NAMALWA (cell line): ENCODE data around the gene PPEF2.
"Not testable (repeated sequence)": the region's sequence is repeated elsewhere in the genome, so short reads cannot be mapped to it uniquely, and the experiment has no call there.

Source experiments
- DNase-seq: peaks from one replicate; pipeline ENCODE4 v3.0.0-alpha.2; 2015; ENCODE audit warnings: low spot score

Gene PPEF2

GRCh38 chr4:75902352-75902751 is at the start of gene PPEF2:
TSS of gene PPEF2 (minus strand) at chr4:75902452. CDS start at chr4:75896325, 6,127 bp downstream.
- DNase-seq = no peak

GRCh38 chr4:75950213-75950815 is 48.1 kb upstream of the PPEF2 start:
- DNase-seq = no peak

GRCh38 chr4:75948822-75949444 is 46.7 kb upstream of the PPEF2 start:
- DNase-seq = peak; percentile 36

DNA sequence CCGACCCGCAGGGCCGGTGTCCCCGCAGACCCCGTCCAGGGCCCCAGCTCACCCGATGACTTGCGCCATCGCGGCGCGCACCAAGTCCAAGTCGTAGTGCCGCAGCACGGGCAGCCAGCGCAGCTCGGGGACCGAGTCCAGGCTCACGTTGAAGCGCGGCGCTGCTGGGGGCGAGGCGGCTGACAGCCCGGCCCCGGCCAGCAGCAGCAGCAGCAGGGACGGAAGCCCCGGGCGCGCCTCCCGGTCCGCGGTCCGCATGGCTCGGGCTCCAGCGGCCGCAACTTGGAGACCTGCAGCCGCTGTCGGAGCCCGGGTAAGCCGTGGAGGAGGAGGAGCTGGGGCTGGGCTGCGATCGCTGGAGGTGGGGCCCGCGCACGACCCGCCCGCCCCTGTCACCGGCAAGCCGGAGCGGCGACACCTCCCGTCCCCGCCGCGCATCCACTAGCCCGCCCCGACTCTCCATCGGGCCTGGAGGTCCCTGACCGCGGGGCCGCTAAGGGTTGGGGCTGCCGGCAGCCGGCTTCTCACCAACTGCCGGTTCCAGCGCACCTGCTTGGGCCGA is 38.5 kb upstream of the PPEF2 start, which contains the start of gene NAAA:
Gene NAAA (minus strand): TSS at position 322 of the 562 bp plus-strand sequence. CDS start 64 bp downstream, at position 258.
- DNase-seq = peak; percentile 75

- peak; percentile 65 for DNase-seq
These were observed 37.8 kb upstream of the PPEF2 start for GRCh38 chr4:75939890-75940691.

DNA sequence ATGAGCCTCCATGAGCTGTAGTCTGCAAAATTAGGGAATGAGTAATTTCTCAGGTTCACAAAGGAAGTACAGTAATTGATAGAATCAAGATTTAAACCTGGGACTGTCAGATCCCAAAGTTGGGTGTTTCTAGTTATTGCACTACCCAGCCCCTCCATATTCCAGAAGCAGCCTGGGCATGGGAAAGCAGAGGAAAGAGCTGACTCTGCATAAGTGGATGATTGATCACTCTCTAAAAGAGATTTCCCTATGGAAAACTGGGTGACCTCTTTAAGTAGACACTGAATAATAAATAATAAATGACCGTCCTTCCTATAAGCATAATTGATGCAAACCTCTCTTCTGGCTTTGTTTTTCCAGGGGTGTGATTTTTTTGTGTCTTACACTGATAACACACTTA is 33.4 kb upstream of the PPEF2 start:
- DNase-seq = no peak

DNA sequence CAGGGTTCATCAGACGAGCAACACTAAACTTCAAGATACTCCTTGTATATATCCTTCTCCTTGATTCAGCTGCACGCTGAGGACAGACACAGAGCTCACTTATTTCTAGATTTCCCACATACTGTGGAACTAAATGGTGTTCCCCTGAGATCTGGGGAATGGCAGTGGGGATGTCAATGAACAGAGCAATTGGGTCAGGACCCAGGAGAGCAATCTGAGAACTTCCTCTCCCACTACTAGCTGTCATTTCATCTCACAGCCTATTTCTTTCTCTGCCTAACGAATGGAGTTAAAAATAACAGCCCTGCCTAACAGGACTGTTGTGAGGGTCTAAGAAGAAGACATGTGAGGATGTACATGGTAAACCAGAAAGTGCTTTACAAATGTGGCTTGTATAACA is 27.9 kb upstream of the PPEF2 start:
- no peak for DNase-seq

- DNase-seq = not testable (repeated sequence)
These were observed 22.7 kb upstream of the PPEF2 start for GRCh38 chr4:75924916-75925315.

DNA sequence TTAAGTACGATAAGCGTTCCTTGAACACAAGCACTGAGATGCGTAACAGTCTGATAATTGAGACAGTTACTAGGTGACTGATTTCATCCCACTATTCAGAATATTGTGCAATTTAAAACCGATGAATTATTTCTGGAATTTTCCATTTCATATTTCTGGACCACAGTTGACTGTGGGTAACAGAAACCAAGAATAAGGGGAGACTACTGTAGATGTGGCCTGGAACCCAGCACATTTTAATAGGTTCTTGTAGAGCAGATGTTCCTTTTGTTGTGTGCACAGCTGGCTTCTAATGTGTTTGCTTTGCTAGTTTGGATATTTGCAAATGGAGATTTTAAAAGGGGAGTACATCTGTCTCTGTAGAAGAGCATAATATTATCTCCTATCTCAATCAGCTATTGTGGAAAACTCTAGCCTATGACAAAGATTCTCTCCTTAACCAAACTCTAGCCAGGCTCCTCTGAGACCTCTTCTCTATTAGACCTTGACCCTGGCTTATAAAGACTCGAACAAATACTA is 22.1 kb upstream of the PPEF2 start:
- DNase-seq = no peak

- no peak for DNase-seq
These were observed 20.3 kb upstream of the PPEF2 start for GRCh38 chr4:75922588-75922987.

GRCh38 chr4:75921910-75922309 is 19.7 kb upstream of the PPEF2 start:
- DNase-seq = no peak

- no peak for DNase-seq
These were observed 18.1 kb upstream of the PPEF2 start for GRCh38 chr4:75920327-75920726.

DNA sequence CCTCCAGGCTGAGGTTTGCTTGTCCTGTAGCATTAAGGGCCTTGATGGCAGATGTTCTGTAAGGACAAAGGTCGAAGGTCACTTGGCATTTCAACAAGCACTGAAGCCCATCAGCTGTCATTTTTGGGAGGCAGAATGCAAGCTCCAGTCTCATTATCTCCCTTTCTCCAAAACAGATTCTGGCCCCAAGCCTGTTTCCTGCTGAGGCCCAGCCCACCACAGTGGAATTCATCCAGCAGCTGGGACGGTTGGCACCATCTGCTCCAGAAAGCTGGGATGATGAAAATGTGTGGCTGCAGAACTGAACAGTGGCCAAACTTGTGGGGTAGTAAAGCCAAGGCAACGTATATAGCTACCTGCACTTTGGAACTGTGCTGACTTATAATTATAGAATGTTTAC is 17.7 kb upstream of the PPEF2 start:
- no peak for DNase-seq

GRCh38 chr4:75916091-75916661 is 13.9 kb upstream of the PPEF2 start:
- DNase-seq = peak; percentile 59

DNA sequence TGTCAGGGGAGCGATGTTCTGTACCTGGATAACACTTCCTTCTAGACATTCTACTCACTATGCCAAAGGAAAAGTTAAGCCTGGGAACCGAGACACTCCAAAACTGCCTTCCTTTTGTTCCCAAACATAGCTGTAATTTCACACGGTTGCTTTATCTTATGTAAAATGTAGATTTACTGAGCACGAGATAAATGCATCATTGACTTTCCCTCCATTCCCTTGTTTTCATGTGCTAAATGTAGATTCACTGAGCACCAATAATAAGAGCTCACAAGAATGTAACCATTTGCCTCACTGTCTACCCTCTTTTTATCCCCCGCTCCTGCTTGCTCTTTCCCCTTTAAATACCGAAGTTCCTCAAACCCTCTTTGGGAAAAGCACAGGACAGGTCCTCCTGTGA is 10.7 kb upstream of the PPEF2 start:
- no peak for DNase-seq

GRCh38 chr4:75910831-75911230 is 8.6 kb upstream of the PPEF2 start:
- not testable (repeated sequence) for DNase-seq

GRCh38 chr4:75909405-75909804 is 7.2 kb upstream of the PPEF2 start:
- DNase-seq = no peak

- DNase-seq = no peak
These were observed 6.3 kb upstream of the PPEF2 start for GRCh38 chr4:75908555-75908954.

- DNase-seq = no peak
These were observed 5.7 kb upstream of the PPEF2 start for GRCh38 chr4:75907966-75908365.

- DNase-seq = no peak
These were observed 1.8 kb upstream of the PPEF2 start for GRCh38 chr4:75904076-75904475.

GRCh38 chr4:75898536-75898935 is 3.7 kb downstream of the PPEF2 start:
- no peak for DNase-seq

- peak; percentile 67 for DNase-seq
These were observed 6.4 kb downstream of the PPEF2 start for GRCh38 chr4:75895744-75896314.
